Mesodermal cell (in vitro differentiated cells): ENCODE results near the gene MFAP3L.
"Not testable (repeated sequence)": the region's sequence is repeated elsewhere in the genome, so short reads cannot be mapped to it uniquely, and the experiment has no call there.

ENCODE experiments used
- H3K27ac ChIP-seq: 2 replicates; pipeline ENCODE4 v1.7.0; 2013; ENCODE audit warnings: mild to moderate bottlenecking, low read depth, low read length, moderate library complexity; ENCODE audit not compliant: severe bottlenecking
- H3K36me3 ChIP-seq: 2 replicates; pipeline ENCODE4 v1.7.1; 2013; ENCODE audit warnings: mild to moderate bottlenecking, low read length, moderate library complexity; ENCODE audit not compliant: control insufficient read depth, insufficient read depth
- H3K4me1 ChIP-seq: one replicate; pipeline ENCODE4 v1.7.1; 2013; ENCODE audit warnings: mild to moderate bottlenecking, low read length; ENCODE audit not compliant: insufficient read depth, control insufficient read depth, poor library complexity, severe bottlenecking
- H3K4me3 ChIP-seq: 2 replicates; pipeline ENCODE4 v1.7.0; 2013; ENCODE audit warnings: low read length, control low read depth, mild to moderate bottlenecking; ENCODE audit not compliant: insufficient read depth, poor library complexity, severe bottlenecking; ENCODE audit errors: extremely low read depth
- H3K9me3 ChIP-seq: 2 replicates; pipeline ENCODE4 v1.7.1; 2013; ENCODE audit warnings: mild to moderate bottlenecking, low read length, moderate library complexity; ENCODE audit not compliant: control insufficient read depth
- WGBS, 2 experiments: methylation state at CpG; one replicate each; pipeline ENCODE4 v1.1.5; 2013; ENCODE audit warnings: missing lambda C conversion rate in 2 of 2; ENCODE audit not compliant: insufficient coverage in 2 of 2; 5-methylcytosine and 5-hydroxymethylcytosine counted together

Gene MFAP3L

GRCh38 chr4:169963998-169964397, 62.2 kb downstream of the MFAP3L start:
- H3K36me3 ChIP-seq = no peaks in the 10 kb centered on the region
- 67 to 100% methylated on average over 1 of the region's 1 CpG for WGBS, 2 experiments
- H3K4me1 ChIP-seq = peaks cover 1% of the 10 kb centered on the region
- no peak overlapping the region for H3K27ac ChIP-seq
- H3K4me3 ChIP-seq = no peak overlapping the region
- no peaks in the 10 kb centered on the region for H3K9me3 ChIP-seq

GRCh38 chr4:169959254-169959653, 66.9 kb downstream of the MFAP3L start:
- WGBS, 2 experiments = 69 to 83% methylated on average over 2 of the region's 3 CpGs
- no peaks in the 10 kb centered on the region for H3K9me3 ChIP-seq
- no peak overlapping the region for H3K4me3 ChIP-seq
- H3K36me3 ChIP-seq = no peaks in the 10 kb centered on the region
- no peak overlapping the region for H3K27ac ChIP-seq
- H3K4me1 ChIP-seq = no peaks in the 10 kb centered on the region

- Histone ChIP-seq H3K36me3 (no peaks in the 10 kb centered on the region), H3K27ac (no peak overlapping the region), H3K4me1 (no peaks in the 10 kb centered on the region), H3K4me3 (no peak overlapping the region), H3K9me3 (no peaks in the 10 kb centered on the region)
- 79 to 94% methylated on average over 5 to 6 of the region's 7 CpGs for WGBS, 2 experiments
Measured at GRCh38 chr4:169958629-169959028, 67.6 kb downstream of the MFAP3L start.

GRCh38 chr4:169957785-169958184, 68.4 kb downstream of the MFAP3L start:
- 33 to 55% methylated on average over 1 to 2 of the region's 3 CpGs for WGBS, 2 experiments
- Histone ChIP-seq H3K9me3 (no peaks in the 10 kb centered on the region), H3K4me3 (no peak overlapping the region), H3K27ac (no peak overlapping the region), H3K36me3 (no peaks in the 10 kb centered on the region), H3K4me1 (no peaks in the 10 kb centered on the region)

- no peak overlapping the region for H3K4me3 ChIP-seq
- no peaks in the 10 kb centered on the region for H3K36me3 ChIP-seq
- no peaks in the 10 kb centered on the region for H3K9me3 ChIP-seq
- no peaks in the 10 kb centered on the region for H3K4me1 ChIP-seq
- WGBS, 2 experiments = 42 to 43% methylated on average over 2 of the region's 5 CpGs
- H3K27ac ChIP-seq = no peak overlapping the region
Measured at GRCh38 chr4:169956091-169956843, 69.9 kb downstream of the MFAP3L start.

GRCh38 chr4:169955521-169955920, 70.7 kb downstream of the MFAP3L start:
- 86 to 96% methylated on average over 3 to 4 of the region's 5 CpGs for WGBS, 2 experiments
- Histone ChIP-seq H3K9me3 (no peaks in the 10 kb centered on the region), H3K4me3 (no peak overlapping the region)

GRCh38 chr4:169952236-169953002, 73.8 kb downstream of the MFAP3L start:
- no peaks in the 10 kb centered on the region for H3K4me1 ChIP-seq
- no peaks in the 10 kb centered on the region for H3K36me3 ChIP-seq
- no peak overlapping the region for H3K4me3 ChIP-seq
- 82 to 83% methylated on average over 3 to 4 of the region's 4 CpGs for WGBS, 2 experiments
- no peak overlapping the region for H3K27ac ChIP-seq
- no peaks in the 10 kb centered on the region for H3K9me3 ChIP-seq

More at GRCh38 chr4:169955521-169955920, 70.7 kb downstream of the MFAP3L start:
- H3K4me1 ChIP-seq = no peaks in the 10 kb centered on the region
- H3K27ac ChIP-seq = no peak overlapping the region
- H3K36me3 ChIP-seq = no peaks in the 10 kb centered on the region

GRCh38 chr4:169948271-169948670, 77.9 kb downstream of the MFAP3L start:
- Histone ChIP-seq H3K4me1 (no peaks in the 10 kb centered on the region), H3K27ac (no peak overlapping the region), H3K9me3 (no peaks in the 10 kb centered on the region), H3K4me3 (no peak overlapping the region), H3K36me3 (no peaks in the 10 kb centered on the region)
- 77 to 84% methylated on average over 3 of the region's 3 CpGs for WGBS, 2 experiments

- Histone ChIP-seq H3K36me3 (no peaks in the 10 kb centered on the region), H3K4me3 (no peak overlapping the region), H3K4me1 (no peaks in the 10 kb centered on the region), H3K27ac (no peak overlapping the region), H3K9me3 (peaks cover 4% of the 10 kb centered on the region)
- WGBS, 2 experiments = no CpG with 5 or more reads among the region's 1 CpG
Measured at GRCh38 chr4:169945636-169946035, 80.6 kb downstream of the MFAP3L start.

GRCh38 chr4:169943601-169944000, 82.6 kb downstream of the MFAP3L start:
- H3K9me3 ChIP-seq, H3K36me3 ChIP-seq, H3K4me3 ChIP-seq, H3K4me1 ChIP-seq, H3K27ac ChIP-seq: not testable (repeated sequence)
- 67% methylated on average over 1 of the region's 6 CpGs; no CpG with 5 or more reads in 1 of the 2 experiments for WGBS, 2 experiments

- Histone ChIP-seq H3K4me3 (no peak overlapping the region), H3K27ac (no peak overlapping the region), H3K36me3 (no peaks in the 10 kb centered on the region), H3K9me3 (peaks cover 4% of the 10 kb centered on the region), H3K4me1 (no peaks in the 10 kb centered on the region)
- 81 to 96% methylated on average over 4 to 5 of the region's 5 CpGs for WGBS, 2 experiments
Measured at GRCh38 chr4:169941141-169941540, 85.1 kb downstream of the MFAP3L start.
